Left colon (tissue), 2 donors: ENCODE measurements around the gene LRTM2. TPM values are rescaled to one million over a fixed set of nuclear protein-coding genes. Genes with fewer than 3 reads are reported as not detected.
A peak's percentile ranks its signal among the peaks of the same experiment; 100 is the strongest.

Experiments used
- ATAC-seq: fragments of 200-7000 bp; cut with Tn5 transposase; one replicate; pipeline ENCODE4 v1.9.1; 2020; ENCODE audit warnings: mild to moderate bottlenecking, moderate library complexity
- DNase-seq, 2 donors: peaks; one replicate each; pipeline ENCODE4 v3.0.0-alpha.2; 2020
- intact Hi-C, 2 donors: fragments of 100-400 bp; cut with DNase I in 1 of 2; cut with micrococcal nuclease in 1 of 2; formaldehyde crosslinking; loops; one replicate each; pipeline versions ENCODE4 v1.11.2 to v1.14.0; 2022; cut with DNase I, micrococcal nuclease
- total RNA-seq, 2 donors: library from RNA; stranded (reverse); fragmentation: NEBNext Ultra II Directional; extraction: Animal tissue kit (Norgen Biotek cat#: 25700); gene quantifications; one replicate each; pipeline ENCODE4 v1.2.1, GENCODE V29; 2021
- donor health status: DM: no; HTN: no; CAD: no.
- donor health status: DM: yes; HTN: yes; CAD: no.

The LRTM2 gene
- total RNA-seq, 2 donors from 2014 or later = not detected

- DNase-seq = peak in 1 of 2 donors; percentile 72
- ATAC-seq = peak; percentile 64
Measured at GRCh38 chr12:1796515-1797010, 23.8 kb upstream of the LRTM2 start.

GRCh38 chr12:1797011-1797901 lies 23.1 kb upstream of the LRTM2 start:
- DNase-seq (peak; percentile 73 to 85), ATAC-seq (peak; percentile 69)
- intact Hi-C loops = loop anchor here (5.0 to 10.0 kb wide), 3 partner anchors 140 to 235 kb away; no protein-coding TSS in a partner anchor

More at GRCh38 chr12:1796515-1797010, 23.8 kb upstream of the LRTM2 start:
- intact Hi-C loops = loop anchor here (5.0 to 10.0 kb wide), 3 partner anchors 141 to 236 kb away; no protein-coding TSS in a partner anchor

- DNase-seq (no peak), ATAC-seq (no peak)
- intact Hi-C loops = loop anchor here (5.0 to 10.0 kb wide), 3 partner anchors 139 to 234 kb away; no protein-coding TSS in a partner anchor
Measured at GRCh38 chr12:1797991-1798640, 22.2 kb upstream of the LRTM2 start.

DNA sequence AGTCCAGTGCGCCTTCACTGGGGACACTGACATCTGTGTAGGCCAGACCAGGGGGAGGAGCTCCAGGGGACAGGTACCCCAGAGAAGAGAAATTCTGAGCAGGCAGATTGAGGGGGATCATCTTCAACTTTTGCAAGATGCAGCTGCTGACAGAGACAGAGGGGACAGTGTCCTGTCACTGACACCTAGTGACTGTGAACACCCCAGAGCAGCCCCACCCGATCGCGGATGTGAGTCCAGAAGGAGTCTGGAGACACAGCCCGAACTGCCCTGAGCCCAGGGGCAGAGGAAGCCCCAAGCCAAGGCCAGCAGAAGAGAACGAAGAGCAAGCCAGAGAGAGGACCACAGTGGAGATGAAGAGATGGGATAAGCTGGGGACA lies 21.7 kb upstream of the LRTM2 start:
- no peak for DNase-seq
- no peak for ATAC-seq
- intact Hi-C loops = loop anchor here (5.0 to 10.0 kb wide), 3 partner anchors 139 to 234 kb away; no protein-coding TSS in a partner anchor

- DNase-seq = no peak
- ATAC-seq = no peak
- intact Hi-C loops = loop anchor here (5.0 to 10.0 kb wide), 3 partner anchors 138 to 233 kb away; no protein-coding TSS in a partner anchor
Measured at GRCh38 chr12:1799051-1799881, 21.1 kb upstream of the LRTM2 start.

DNA sequence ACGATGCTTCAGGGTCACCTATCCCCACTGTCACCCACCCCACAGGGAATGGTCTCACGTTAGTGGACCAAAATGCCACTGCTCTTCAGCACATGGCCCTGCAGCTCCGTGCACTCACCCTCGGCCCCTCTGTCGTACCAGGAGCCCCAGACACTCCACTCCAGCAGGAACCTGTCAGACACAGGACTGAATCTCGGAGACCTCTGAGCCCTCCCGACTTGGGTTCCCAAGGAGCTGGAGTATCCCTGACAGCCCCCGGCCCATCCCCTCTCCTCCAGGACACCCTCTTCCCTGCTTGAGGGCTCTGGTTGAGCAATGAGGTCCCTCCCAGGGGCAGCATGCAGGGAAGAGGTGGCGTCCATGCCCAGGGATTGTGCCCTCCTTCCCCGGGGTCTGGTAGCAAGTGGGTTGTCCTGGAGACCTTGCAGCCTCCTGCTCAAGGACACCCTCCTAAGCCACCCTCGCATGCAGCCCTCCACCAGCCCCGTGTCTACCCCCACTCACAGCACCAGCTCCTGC lies 20.4 kb upstream of the LRTM2 start:
- DNase-seq = peak in 1 of 2 donors; percentile 19
- intact Hi-C loops = loop anchor here (5.0 to 10.0 kb wide), 3 partner anchors 137 to 232 kb away; no protein-coding TSS in a partner anchor
- ATAC-seq = no peak

DNA sequence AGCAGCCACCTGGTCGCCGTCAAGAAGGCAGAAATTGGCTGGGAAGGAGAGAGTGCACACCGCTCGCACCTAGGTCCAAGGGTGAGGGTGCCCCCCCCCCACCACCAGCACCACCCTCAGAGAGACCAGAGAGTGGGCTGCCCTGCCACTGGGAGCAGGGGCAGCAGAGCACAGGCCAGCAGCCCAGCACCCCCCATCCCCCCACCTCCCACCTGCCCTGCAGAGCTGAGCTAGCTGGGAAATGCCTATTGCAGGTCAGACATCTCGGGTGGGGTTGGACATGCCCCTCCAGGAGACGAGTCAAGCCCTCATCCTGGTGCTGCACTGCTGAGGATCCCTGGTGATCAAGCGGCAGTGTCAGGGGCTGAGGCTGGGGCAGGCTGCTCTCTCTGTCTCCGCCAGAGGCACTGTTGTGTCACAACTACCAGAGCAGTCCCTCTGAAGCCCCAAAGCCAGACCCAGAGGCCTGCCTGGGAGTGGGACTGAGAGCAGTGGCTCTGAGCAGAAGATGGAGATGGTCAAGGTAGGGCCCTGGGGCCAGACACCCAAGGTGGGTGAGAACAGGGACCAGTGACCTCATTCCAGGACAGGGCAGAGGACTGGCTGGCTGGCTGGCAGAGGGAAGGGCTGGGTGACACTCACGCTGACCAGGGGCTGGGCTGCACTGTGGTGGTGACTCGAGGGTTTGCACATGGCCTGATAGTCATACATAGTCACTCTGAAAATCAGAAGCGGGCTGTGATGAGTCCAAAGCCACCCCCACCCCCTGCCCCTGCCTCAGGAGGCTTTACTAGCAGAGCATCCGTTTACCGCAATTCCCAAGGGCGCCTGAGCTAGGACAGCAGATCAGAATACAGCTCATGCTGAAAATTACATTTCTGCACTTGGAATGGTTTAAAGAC lies 19.7 kb upstream of the LRTM2 start:
- DNase-seq (peak; percentile 21 to 58), ATAC-seq (no peak)
- intact Hi-C loops = no loop called here

DNA sequence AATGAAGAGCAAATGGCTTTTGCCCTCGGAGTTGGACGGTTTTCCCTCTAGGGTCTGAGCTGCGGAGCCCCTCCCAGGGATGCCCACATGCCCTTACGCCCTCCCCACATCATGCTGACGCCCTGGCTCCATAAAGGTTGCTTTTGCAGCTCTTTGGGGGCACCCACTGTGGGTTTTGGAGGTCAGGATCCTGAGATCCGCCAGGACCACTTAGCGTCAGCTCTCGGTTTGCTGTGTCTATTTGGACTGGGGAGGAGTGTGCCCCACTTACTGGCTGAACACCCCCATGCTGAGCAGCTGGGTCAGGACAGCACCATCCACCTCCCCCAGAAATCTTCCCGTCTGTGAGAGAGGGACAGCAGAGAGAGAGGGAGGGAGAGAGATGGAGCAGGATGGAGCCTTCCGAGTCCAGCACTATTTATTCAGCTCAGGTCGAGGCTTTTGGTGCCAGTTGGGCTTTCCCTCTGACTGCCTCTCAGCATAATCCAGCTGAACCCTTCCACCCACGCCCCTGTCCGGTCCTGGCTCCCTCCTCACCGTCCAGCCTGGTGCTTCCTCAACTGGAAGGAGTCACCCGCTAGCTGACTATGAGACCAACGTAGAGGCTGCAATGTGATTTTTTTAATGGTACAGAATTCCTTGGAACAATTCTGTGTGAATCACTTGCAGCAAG lies 18.9 kb upstream of the LRTM2 start:
- ATAC-seq (no peak), DNase-seq (peak in 1 of 2 donors; percentile 20)
- intact Hi-C loops = no loop called here

DNA sequence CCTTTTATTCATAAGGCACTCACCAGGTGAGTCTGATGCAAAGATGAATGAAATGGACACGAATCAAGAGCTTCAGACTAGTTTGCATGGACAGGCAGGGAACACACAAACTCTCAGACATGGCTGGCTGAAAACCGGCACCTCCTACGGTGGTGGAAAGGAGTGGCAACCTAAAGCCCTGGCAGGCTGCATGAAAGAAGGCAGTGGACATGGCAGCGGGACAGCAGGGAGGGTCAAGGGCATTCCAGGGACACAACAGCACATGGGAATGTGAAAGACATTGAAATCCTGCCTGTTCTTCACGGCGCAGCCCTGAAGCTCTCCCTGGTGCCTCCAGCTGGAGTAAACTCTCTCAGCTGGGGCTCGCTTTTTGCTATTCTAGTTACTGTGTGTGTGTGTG lies 16.6 kb upstream of the LRTM2 start:
- no peak for ATAC-seq
- intact Hi-C loops = no loop called here
- DNase-seq = peak in 1 of 2 donors; percentile 8

- ATAC-seq (peak; percentile 92), DNase-seq (peak; percentile 90 to 92)
- intact Hi-C loops = no loop called here
Measured at GRCh38 chr12:1804545-1805332, 15.6 kb upstream of the LRTM2 start.

DNA sequence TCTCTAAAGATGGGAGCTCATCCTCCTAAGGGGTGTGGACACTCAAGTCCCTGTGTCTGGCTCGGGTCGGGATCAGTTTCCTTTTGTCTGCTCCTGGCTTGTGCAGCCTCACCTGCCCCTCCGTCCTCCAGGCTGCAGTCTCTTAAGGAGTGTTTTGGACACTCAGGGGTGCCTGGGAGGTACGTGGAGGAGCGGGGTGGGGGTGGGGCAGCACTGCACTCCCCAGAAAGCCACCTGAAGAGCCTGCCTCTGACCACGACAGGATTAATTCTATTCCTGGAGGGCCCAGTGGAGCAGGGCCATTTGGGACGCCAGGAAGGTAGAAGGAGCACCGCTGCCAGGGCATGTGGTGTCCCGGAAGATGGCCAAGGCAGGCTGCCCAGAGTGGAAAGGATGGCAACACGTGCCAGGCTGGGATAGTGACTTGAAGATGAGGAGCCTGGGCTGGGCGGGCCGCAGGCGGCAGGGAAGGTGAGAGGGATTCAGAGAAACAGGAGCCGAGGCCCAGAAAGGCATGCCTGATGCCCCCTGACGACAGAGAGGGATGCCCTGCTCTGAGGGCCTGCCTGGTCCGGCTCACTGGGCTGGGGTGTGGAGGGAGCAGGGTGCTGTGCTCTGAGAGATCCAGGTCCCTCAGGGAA lies 14.8 kb upstream of the LRTM2 start:
- intact Hi-C loops = no loop called here
- ATAC-seq (no peak), DNase-seq (peak in 1 of 2 donors; percentile 18)

- DNase-seq (no peak), ATAC-seq (no peak)
- intact Hi-C loops = no loop called here
Measured at GRCh38 chr12:1806301-1807086, 13.9 kb upstream of the LRTM2 start.

GRCh38 chr12:1807087-1807860 lies 13.1 kb upstream of the LRTM2 start:
- intact Hi-C loops = no loop called here
- ATAC-seq (no peak), DNase-seq (no peak)
